Esophagus muscularis mucosa (tissue), 4 donors: ENCODE results near the gene NT5M.

ENCODE experiments used
- CTCF ChIP-seq, 3 experiments: fragments of 200-600 bp in 2 of 3; fragments of 450-650 bp in 1 of 3; sonication (generic) in 2 of 3; IDR thresholded peaks; one replicate each; pipeline ENCODE4 v1.5.1; 2017 to 2019; ENCODE audit warnings: antibody characterized with exemption in 3 of 3, mild to moderate bottlenecking in 2 of 3, moderate library complexity in 1 of 3
- EP300 ChIP-seq: sonication (generic); formaldehyde crosslinking; IDR thresholded peaks from one replicate; pipeline ENCODE4 v1.6.1; 2017; ENCODE audit warnings: antibody characterized with exemption
- POLR2A ChIP-seq: fragments of 450-650 bp; IDR thresholded peaks from one replicate; pipeline ENCODE4 v1.6.1; 2017; ENCODE audit warnings: antibody characterized with exemption, moderate library complexity, mild to moderate bottlenecking, low read depth

- TF ChIP-seq CTCF (IDR thresholded peaks at IDR 0.05) (no peak), POLR2A (no peak), EP300 (no peak)
Observed at GRCh38 chr17:17343160-17343735, 40.1 kb downstream of the NT5M start.
